ENCODE measurements around the gene DDX42. TPM values are rescaled to one million over a fixed set of nuclear protein-coding genes. Genes with fewer than 3 reads are reported as not detected.
A peak's percentile ranks its signal among the peaks of the same experiment; 100 is the strongest.

Gene DDX42
- total RNA-seq, 1 donor from 2014 or later, result 197 TPM

GRCh38 chr17:63824362-63824761 is 50.4 kb downstream of the DDX42 start:
- no peak for TF ChIP-seq CTCF (IDR thresholded peaks at IDR 0.05; ENCODE audit: unreplicated experiment)

GRCh38 chr17:63826468-63827001 is 52.6 kb downstream of the DDX42 start:
- Mint-ChIP-seq H3K36me3 (peaks cover 32% of the 10 kb centered on the region), H3K27ac (peak overlapping the region; percentile 100), H3K27me3 (ENCODE audit: low read depth) (no peaks in the 10 kb centered on the region), H3K9me3 (no peaks in the 10 kb centered on the region), H3K4me3 (peak overlapping the region; percentile 97), H3K4me1 (peaks cover 24% of the 10 kb centered on the region)
- peak in 1 of 2 experiments; percentile 50 for DNase-seq (ENCODE audit: low spot score in 2 of 2, unreplicated experiment in 2 of 2)
- no peak for TF ChIP-seq CTCF (IDR thresholded peaks at IDR 0.05; ENCODE audit: unreplicated experiment)

More at GRCh38 chr17:63824362-63824761, 50.4 kb downstream of the DDX42 start:
- peak overlapping the region; percentile 13 for H3K4me3 Mint-ChIP-seq
- DNase-seq (ENCODE audit: low spot score in 2 of 2, unreplicated experiment in 2 of 2), result no peak
- no peaks in the 10 kb centered on the region for H3K27me3 Mint-ChIP-seq (ENCODE audit: low read depth)
- peaks cover 21% of the 10 kb centered on the region for H3K4me1 Mint-ChIP-seq
- H3K36me3 Mint-ChIP-seq, result peaks cover 27% of the 10 kb centered on the region
- H3K27ac Mint-ChIP-seq, result no peak overlapping the region
- no peaks in the 10 kb centered on the region for H3K9me3 Mint-ChIP-seq

- Mint-ChIP-seq H3K27ac (peak within 1 kb of the TSS; percentile 100), H3K4me1 (peaks cover 24% of the 10 kb centered on the region), H3K27me3 (ENCODE audit: low read depth) (no peaks in the 10 kb centered on the region), H3K4me3 (peak within 1 kb of the TSS; percentile 97), H3K9me3 (no peaks in the 10 kb centered on the region), H3K36me3 (peaks cover 33% of the 10 kb centered on the region)
- no peak for TF ChIP-seq CTCF (IDR thresholded peaks at IDR 0.05; ENCODE audit: unreplicated experiment)
- peak; percentile 85 to 92 for DNase-seq (ENCODE audit: low spot score in 2 of 2, unreplicated experiment in 2 of 2)
These were observed 53.2 kb downstream of the DDX42 start, which contains the start of the genes FTSJ3 and PSMC5 for GRCh38 chr17:63827002-63827800. TSS of gene FTSJ3 (minus strand) at chr17:63827663. CDS start at chr17:63826902, 761 bp downstream. TSS of gene PSMC5 (plus strand) at chr17:63827431. CDS start at chr17:63827491, 60 bp downstream.

- Mint-ChIP-seq H3K36me3 (peaks cover 37% of the 10 kb centered on the region), H3K4me3 (peak overlapping the region; percentile 97), H3K27ac (peak overlapping the region; percentile 100), H3K9me3 (no peaks in the 10 kb centered on the region), H3K27me3 (ENCODE audit: low read depth) (no peaks in the 10 kb centered on the region), H3K4me1 (peaks cover 24% of the 10 kb centered on the region)
- no peak for DNase-seq (ENCODE audit: low spot score in 2 of 2, unreplicated experiment in 2 of 2)
- TF ChIP-seq CTCF (IDR thresholded peaks at IDR 0.05; ENCODE audit: unreplicated experiment), result no peak
These were observed 53.8 kb downstream of the DDX42 start for GRCh38 chr17:63827801-63828221.

GRCh38 chr17:63828936-63829335 is 55.0 kb downstream of the DDX42 start:
- no peak for DNase-seq (ENCODE audit: low spot score in 2 of 2, unreplicated experiment in 2 of 2)
- TF ChIP-seq CTCF (IDR thresholded peaks at IDR 0.05; ENCODE audit: unreplicated experiment), result no peak
- H3K4me1 Mint-ChIP-seq, result peaks cover 24% of the 10 kb centered on the region
- no peak overlapping the region for H3K4me3 Mint-ChIP-seq
- peaks cover 31% of the 10 kb centered on the region for H3K36me3 Mint-ChIP-seq
- H3K27me3 Mint-ChIP-seq (ENCODE audit: low read depth), result no peaks in the 10 kb centered on the region
- no peak overlapping the region for H3K27ac Mint-ChIP-seq
- H3K9me3 Mint-ChIP-seq, result no peaks in the 10 kb centered on the region

All from mesothelial cell of epicardium (in vitro differentiated cells).